Tongue (tissue), 2 donors: Measurements from ENCODE around the gene ZNF594. TPM values are rescaled to one million over a fixed set of nuclear protein-coding genes. Genes with fewer than 3 reads are reported as not detected.
"Not testable (repeated sequence)": the region's sequence is repeated elsewhere in the genome, so short reads cannot be mapped to it uniquely, and the experiment has no call there.

ENCODE experiments used
- DNase-seq: peaks from one replicate; pipeline ENCODE4 v3.0.0-alpha.2; 2015
- total RNA-seq: library from RNA; depleted of rRNA; stranded (reverse); fragments of >200 nt; gene quantifications from one replicate; pipeline ENCODE4 v1.2.3, GENCODE V29; 2014

The ZNF594 gene
- total RNA-seq, 1 donor from 2014 or later: 27.7 TPM

- no peak for DNase-seq
These were observed 9.3 kb upstream of the ZNF594 start for GRCh38 chr17:5201011-5201410.

- DNase-seq: no peak
These were observed 8.7 kb upstream of the ZNF594 start for GRCh38 chr17:5200360-5200759.

DNA sequence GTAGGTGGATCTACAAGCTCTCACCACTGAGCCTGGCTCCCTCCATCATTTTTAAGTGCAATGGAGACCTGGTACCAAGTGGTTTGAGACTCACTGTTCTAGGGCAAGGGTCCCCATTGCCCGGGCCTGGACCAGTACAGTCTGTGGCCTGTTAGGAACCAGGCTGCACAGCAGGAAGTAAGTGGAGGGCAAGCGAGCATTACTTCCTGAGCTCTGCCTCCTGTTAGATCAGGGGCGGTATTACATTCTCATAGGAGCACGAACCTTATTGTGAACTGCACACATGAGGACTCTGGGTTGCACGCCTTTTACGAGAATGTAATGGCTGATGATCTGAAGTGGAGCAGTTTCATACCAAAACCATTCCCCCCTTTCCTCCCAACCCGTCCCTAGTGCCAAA, 6.8 kb upstream of the ZNF594 start:
- DNase-seq: no peak

- DNase-seq: no peak
These were observed 2.7 kb upstream of the ZNF594 start for GRCh38 chr17:5194346-5194745.

DNA sequence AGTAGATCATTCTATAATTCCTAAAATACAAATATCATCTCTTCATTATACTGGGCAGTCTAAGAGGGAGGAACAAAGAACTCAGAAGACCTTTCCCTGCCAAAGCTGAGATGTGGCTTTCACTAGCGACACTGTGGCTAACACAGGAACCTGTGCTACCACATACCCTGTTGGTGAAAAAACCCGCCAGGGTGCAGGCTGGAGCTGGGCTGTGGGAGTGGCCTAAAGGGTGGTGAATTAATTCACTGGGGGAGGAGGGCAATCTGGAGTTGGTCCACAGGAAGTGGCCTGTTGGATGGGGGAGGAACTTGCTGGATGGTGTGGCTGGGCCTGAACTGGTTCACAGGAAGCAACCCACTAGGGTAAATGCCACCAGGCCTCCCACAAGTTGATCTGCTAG, 7.4 kb downstream of the ZNF594 start:
- no peak for DNase-seq

- no peak for DNase-seq
These were observed 8.3 kb downstream of the ZNF594 start for GRCh38 chr17:5183410-5183793.

- no peak for DNase-seq
These were observed 8.9 kb downstream of the ZNF594 start for GRCh38 chr17:5182597-5183409.

DNA sequence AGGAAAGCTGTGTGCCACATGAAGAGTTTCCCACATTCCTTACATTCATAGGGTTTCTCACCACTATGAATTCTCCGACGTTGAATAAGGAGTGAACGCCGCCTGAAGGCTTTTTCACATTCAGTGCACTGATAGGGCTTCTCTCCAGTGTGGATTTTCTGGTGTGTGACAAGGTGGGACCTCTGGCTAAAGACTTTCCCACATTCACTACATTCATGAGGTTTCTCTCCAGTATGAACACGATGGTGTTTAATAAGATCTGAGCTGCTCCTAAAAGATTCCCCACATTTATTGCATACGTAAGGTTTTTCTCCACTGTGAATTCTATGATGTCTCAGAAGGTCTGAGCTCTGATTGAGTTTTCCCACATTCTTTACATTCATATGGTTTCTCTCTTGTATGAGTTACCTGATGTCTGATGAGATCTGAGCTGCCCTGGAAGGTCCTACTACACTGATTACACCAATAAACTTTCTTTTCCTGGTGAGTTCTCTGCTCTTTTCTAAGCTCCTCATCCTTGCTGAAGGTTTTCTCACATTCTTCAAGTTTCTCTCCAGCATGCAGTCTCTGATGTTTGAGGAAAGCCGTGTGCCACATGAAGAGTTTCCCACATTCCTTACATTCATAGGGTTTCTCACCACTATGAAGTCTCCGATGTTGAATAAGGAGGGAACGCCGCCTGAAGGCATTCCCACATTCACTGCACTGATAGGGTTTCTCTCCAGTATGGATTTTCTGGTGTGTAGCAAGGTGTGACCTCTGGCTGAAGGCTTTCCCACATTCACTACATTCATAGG, 10.0 kb downstream of the ZNF594 start:
- DNase-seq: no peak

GRCh38 chr17:5179003-5179402, 12.7 kb downstream of the ZNF594 start:
- no peak for DNase-seq

GRCh38 chr17:5175027-5175426, 16.6 kb downstream of the ZNF594 start:
- not testable (repeated sequence) for DNase-seq

- not testable (repeated sequence) for DNase-seq
These were observed 25.7 kb downstream of the ZNF594 start for GRCh38 chr17:5165791-5166564.

- no peak for DNase-seq
These were observed 27.2 kb downstream of the ZNF594 start for GRCh38 chr17:5164436-5164835.

GRCh38 chr17:5161793-5162192, 29.9 kb downstream of the ZNF594 start:
- not testable (repeated sequence) for DNase-seq

GRCh38 chr17:5160702-5161101, 31.0 kb downstream of the ZNF594 start:
- DNase-seq: not testable (repeated sequence)

- DNase-seq: not testable (repeated sequence)
These were observed 45.5 kb downstream of the ZNF594 start for GRCh38 chr17:5146122-5146521.

- DNase-seq: not testable (repeated sequence)
These were observed 48.8 kb downstream of the ZNF594 start for GRCh38 chr17:5142877-5143276.

DNA sequence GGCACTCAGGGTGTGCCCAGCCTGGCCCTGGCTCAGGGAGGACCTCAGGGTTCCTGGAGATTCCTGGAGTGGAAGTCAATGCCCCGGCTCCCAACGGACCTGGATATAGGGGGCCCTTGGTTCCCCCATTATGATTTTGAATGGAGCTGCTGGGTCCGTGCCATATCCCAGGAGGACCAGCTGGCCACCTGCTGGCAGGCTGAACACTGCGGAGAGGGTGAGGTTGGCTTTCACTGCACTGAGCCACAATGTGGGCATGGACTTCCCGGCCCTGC, 52.3 kb downstream of the ZNF594 start:
- DNase-seq: no peak

GRCh38 chr17:5138616-5139457, 52.8 kb downstream of the ZNF594 start:
- DNase-seq: no peak

GRCh38 chr17:5138198-5138544, 53.5 kb downstream of the ZNF594 start:
- DNase-seq: not testable (repeated sequence)

GRCh38 chr17:5137511-5138197, 54.0 kb downstream of the ZNF594 start:
- DNase-seq: not testable (repeated sequence)
